HG03139 (cell line): ENCODE results near the gene CMIP.

ENCODE experiments used
- ATAC-seq: cut with Tn5 transposase; IDR thresholded peaks from one replicate; pipeline ENCODE4 v1.9.1; 2021; ENCODE audit not compliant: unreplicated experiment

Gene CMIP

GRCh38 chr16:81461243-81461642 lies 16.6 kb downstream of the CMIP start:
- ATAC-seq = no peak

- no peak for ATAC-seq
These were observed 17.2 kb downstream of the CMIP start for GRCh38 chr16:81461766-81462165.

- ATAC-seq = no peak
These were observed 18.1 kb downstream of the CMIP start for GRCh38 chr16:81462683-81463082.

- ATAC-seq = no peak
These were observed 18.8 kb downstream of the CMIP start for GRCh38 chr16:81463296-81463890.

GRCh38 chr16:81464279-81464678 lies 19.7 kb downstream of the CMIP start:
- ATAC-seq = no peak

- ATAC-seq = no peak
These were observed 20.9 kb downstream of the CMIP start for GRCh38 chr16:81465375-81465943.

GRCh38 chr16:81466356-81466980 lies 21.9 kb downstream of the CMIP start:
- ATAC-seq = no peak

GRCh38 chr16:81467072-81467471 lies 22.5 kb downstream of the CMIP start:
- ATAC-seq = no peak

- ATAC-seq = no peak
These were observed 23.2 kb downstream of the CMIP start for GRCh38 chr16:81467815-81468214.

- no peak for ATAC-seq
These were observed 23.8 kb downstream of the CMIP start for GRCh38 chr16:81468269-81468902.

- no peak for ATAC-seq
These were observed 24.6 kb downstream of the CMIP start for GRCh38 chr16:81469183-81469677.

GRCh38 chr16:81469710-81470535 lies 25.3 kb downstream of the CMIP start:
- peak; percentile 60 for ATAC-seq

- no peak for ATAC-seq
These were observed 26.4 kb downstream of the CMIP start for GRCh38 chr16:81470796-81471636.

- ATAC-seq = no peak
These were observed 27.3 kb downstream of the CMIP start for GRCh38 chr16:81471882-81472281.

GRCh38 chr16:81472391-81472790 lies 27.8 kb downstream of the CMIP start:
- no peak for ATAC-seq

GRCh38 chr16:81473066-81473488 lies 28.5 kb downstream of the CMIP start:
- no peak for ATAC-seq

- no peak for ATAC-seq
These were observed 28.9 kb downstream of the CMIP start for GRCh38 chr16:81473558-81473957.

GRCh38 chr16:81473969-81474959 lies 29.7 kb downstream of the CMIP start:
- ATAC-seq = no peak
